NCI-H524 treated with DMSO at 0.1 percent for 48 hours (cell line): ENCODE data around the gene SHB.

Experiments
- DNase-seq: peaks from one replicate; lab custom pipeline; 2025; lab: John Stamatoyannopoulos, UW

The SHB gene

GRCh38 chr9:38042626-38043357 lies 26.2 kb downstream of the SHB start:
- no peak for DNase-seq

- DNase-seq = no peak
Measured at GRCh38 chr9:38041564-38042243, 27.3 kb downstream of the SHB start.

GRCh38 chr9:38039907-38040682 lies 28.9 kb downstream of the SHB start:
- DNase-seq = no peak

GRCh38 chr9:38039090-38039906 lies 29.7 kb downstream of the SHB start:
- DNase-seq = no peak

GRCh38 chr9:38038307-38039089 lies 30.5 kb downstream of the SHB start:
- no peak for DNase-seq

- no peak for DNase-seq
Measured at GRCh38 chr9:38037981-38038306, 31.1 kb downstream of the SHB start.

- no peak for DNase-seq
Measured at GRCh38 chr9:38036359-38037084, 32.5 kb downstream of the SHB start.

- no peak for DNase-seq
Measured at GRCh38 chr9:38035873-38036272, 33.2 kb downstream of the SHB start.

- DNase-seq = no peak
Measured at GRCh38 chr9:38033941-38034340, 35.1 kb downstream of the SHB start.

- DNase-seq = no peak
Measured at GRCh38 chr9:38032266-38033110, 36.5 kb downstream of the SHB start.

GRCh38 chr9:38031594-38031993 lies 37.4 kb downstream of the SHB start:
- DNase-seq = no peak

- no peak for DNase-seq
Measured at GRCh38 chr9:38030658-38031057, 38.4 kb downstream of the SHB start.

GRCh38 chr9:38029915-38030638 lies 39.0 kb downstream of the SHB start:
- DNase-seq = no peak

GRCh38 chr9:38027714-38028113 lies 41.3 kb downstream of the SHB start:
- DNase-seq = no peak

- DNase-seq = no peak
Measured at GRCh38 chr9:38026840-38027527, 42.0 kb downstream of the SHB start.

- no peak for DNase-seq
Measured at GRCh38 chr9:38026021-38026809, 42.8 kb downstream of the SHB start.

- DNase-seq = no peak
Measured at GRCh38 chr9:38025166-38025565, 43.9 kb downstream of the SHB start.
